22Rv1 (cell line): ENCODE results near the gene ARID5A.
"Not testable (repeated sequence)": the region's sequence is repeated elsewhere in the genome, so short reads cannot be mapped to it uniquely, and the experiment has no call there.

ENCODE experiments used
- H3K27ac ChIP-seq: fragments of 450-650 bp; 2 replicates; pipeline ENCODE4 v1.5.1; 2017
- ZFX ChIP-seq: fragments of 450-650 bp; IDR thresholded peaks from 2 replicates; pipeline ENCODE4 v1.6.1; 2017; ENCODE audit warnings: antibody characterized with exemption, borderline replicate concordance
- TF ChIP-seq, protein P1 (sequence below): fragments of 450-650 bp; IDR thresholded peaks from 2 replicates; pipeline ENCODE4 v1.5.1; 2017; ENCODE audit warnings: mild to moderate bottlenecking

ARID5A gene

DNA sequence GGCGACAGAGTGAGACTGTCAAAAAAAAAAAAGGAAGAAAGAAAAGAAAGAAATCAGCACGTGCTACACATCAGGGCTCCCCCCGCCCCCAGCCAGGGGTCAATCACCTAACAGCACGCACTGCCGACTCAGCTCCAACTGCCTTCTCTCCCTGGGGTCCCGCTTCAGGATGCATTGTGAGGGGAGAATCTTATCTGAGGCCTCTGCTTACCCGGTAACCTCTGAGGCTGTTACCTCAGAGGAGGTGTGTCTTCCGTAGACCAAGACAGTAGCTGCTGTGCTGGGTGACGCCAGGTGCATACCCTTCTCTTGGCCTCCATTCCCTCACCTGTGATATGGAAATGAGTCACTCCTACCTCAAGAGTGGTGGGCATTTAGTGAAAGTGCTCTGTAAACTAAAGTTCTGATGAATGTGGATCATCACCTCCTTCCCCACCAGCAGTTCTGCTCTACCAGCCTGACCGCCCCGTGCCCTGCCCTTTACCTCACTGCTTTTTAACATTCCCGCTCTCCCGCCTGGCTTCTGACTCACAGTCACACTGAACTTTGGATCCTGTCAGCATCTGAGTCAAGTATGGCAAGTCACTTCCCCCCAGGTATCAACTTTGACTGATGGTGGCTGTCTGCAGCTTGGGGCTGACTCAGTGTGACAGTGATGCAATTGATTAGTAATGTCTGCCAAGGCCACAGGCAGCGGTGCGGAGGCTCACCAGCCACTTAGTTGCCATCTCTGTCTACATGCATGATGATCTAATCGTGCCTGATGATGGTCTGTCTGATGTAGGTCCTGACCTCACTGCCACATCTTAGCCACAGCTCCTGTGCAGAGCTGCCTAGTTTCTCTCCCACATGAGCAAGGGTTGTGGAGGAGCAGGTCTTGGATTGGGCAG is 20.1 kb downstream of the ARID5A start:
- TF ChIP-seq, protein P1, sequence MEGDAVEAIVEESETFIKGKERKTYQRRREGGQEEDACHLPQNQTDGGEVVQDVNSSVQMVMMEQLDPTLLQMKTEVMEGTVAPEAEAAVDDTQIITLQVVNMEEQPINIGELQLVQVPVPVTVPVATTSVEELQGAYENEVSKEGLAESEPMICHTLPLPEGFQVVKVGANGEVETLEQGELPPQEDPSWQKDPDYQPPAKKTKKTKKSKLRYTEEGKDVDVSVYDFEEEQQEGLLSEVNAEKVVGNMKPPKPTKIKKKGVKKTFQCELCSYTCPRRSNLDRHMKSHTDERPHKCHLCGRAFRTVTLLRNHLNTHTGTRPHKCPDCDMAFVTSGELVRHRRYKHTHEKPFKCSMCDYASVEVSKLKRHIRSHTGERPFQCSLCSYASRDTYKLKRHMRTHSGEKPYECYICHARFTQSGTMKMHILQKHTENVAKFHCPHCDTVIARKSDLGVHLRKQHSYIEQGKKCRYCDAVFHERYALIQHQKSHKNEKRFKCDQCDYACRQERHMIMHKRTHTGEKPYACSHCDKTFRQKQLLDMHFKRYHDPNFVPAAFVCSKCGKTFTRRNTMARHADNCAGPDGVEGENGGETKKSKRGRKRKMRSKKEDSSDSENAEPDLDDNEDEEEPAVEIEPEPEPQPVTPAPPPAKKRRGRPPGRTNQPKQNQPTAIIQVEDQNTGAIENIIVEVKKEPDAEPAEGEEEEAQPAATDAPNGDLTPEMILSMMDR: no peak
- TF ChIP-seq ZFX: no peak
- no peak overlapping the region for H3K27ac ChIP-seq

DNA sequence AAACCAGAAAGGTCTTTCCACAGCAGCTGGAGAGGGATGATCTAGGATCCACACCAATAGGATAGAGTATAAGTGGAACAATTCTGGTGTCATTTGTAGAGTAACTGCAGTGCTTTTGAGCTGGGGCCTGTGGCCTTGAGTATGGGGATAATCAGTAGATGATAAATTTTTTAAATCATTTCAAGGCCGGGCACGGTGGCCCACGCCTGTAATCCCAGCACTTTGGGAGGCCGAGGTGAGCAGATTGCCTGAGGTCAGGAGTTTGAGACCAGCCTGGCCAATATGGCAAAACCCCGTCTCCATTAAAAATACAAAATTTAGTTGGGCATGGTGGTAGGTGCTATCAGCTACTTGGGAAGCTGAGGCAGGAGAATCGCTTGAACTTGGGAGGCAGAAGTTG is 20.9 kb downstream of the ARID5A start:
- H3K27ac ChIP-seq: not testable (repeated sequence)

DNA sequence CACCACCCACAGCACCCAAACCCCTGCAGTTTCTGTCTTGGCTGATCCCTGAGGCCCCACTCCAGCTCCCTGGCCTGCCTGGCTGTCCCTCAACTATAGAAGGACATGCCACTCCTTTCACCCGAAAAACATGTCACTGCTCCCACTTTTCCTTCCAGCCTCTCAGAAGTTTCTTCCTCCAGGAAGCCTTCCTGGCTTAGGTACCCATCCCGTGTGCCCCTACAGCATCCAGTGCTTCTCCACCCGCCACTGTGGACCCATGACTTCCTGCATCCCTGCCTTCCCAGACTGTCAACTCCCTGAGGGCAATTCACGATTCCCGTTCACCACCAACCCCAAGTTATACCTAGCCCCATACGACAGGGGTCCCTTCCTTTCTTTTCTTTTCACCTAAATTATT is 21.5 kb downstream of the ARID5A start:
- no peak overlapping the region for H3K27ac ChIP-seq
- no peak for TF ChIP-seq ZFX
- TF ChIP-seq, protein P1: no peak

DNA sequence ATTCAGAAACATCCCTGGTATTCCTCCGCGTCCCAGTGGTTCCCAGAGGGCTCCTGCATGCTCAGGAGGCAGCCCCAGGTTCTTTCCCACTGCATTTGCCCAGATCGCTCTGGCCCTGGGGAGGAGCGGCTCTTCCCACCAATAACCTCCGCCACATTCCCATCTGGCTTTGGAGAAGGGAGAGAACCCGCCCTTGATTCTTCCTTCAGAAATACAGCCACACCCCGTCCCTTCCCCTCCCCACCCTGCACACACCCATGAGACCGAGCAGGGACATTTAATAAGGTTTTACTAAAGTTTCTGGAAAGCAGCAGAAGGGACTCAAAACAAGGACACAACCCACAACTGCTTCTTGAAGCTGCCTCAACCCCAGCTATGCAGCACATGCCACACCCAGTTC is 21.9 kb downstream of the ARID5A start:
- no peak overlapping the region for H3K27ac ChIP-seq
- TF ChIP-seq ZFX: no peak

DNA sequence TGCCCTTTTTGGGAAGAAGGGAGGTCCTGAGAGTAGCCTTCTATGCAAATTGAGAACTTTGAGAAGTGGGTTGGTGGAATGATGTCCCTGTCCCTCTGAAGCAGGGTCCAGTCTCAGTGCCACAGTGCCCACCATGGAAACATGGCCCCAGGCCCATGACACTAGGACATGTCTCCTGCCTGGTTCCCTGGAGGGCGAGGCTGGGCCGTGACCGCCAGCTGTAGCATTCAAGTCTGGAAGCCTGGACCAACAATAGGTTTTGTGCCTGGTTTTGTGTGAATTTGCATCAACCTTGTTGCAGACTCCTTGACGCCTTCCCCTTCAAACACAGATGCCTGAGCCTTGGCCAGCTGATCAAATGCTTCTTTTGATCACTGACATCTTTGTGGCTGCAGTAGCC is 27.5 kb downstream of the ARID5A start:
- TF ChIP-seq, protein P1: no peak
- TF ChIP-seq ZFX: no peak
- no peak overlapping the region for H3K27ac ChIP-seq

DNA sequence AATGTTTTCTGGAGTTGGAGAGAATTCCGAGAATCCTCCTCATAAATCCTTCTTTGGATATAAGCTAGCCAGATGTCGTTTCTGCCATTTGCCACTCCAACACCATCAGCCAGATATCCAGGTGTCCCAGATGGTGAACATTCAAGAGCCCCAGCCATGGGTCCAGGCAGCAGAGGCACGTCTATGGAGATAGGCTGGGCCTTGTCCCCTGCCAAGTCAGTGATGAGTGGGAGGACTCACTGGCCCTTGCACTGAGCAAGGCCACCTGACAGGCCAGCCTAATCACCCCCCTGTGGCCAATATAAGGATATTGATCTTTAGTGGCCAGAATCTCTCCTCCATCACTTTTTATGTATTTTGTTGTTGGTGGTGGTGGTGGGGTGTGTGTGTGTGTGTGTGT is 28.0 kb downstream of the ARID5A start:
- no peak overlapping the region for H3K27ac ChIP-seq
- no peak for TF ChIP-seq ZFX
- TF ChIP-seq, protein P1: no peak

DNA sequence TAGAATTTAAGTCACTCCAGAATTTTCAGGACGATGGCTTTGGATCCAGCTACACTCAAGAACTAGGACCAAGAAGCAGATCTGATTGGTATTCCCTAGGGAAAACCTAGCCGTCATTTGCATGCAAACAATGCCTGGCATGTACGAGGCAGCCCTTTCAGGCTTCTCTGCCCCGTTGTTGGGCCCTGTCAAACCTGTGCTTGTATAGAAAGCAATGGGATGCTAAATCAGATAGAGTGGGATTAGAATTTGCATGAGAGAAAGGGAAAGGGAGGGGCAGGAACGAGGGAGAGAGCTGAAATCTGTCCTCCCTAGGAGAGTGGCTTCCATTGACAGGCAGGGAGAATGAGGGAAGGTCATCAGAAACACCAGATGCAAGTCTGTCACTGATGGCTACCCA is 28.6 kb downstream of the ARID5A start:
- H3K27ac ChIP-seq: no peak overlapping the region

DNA sequence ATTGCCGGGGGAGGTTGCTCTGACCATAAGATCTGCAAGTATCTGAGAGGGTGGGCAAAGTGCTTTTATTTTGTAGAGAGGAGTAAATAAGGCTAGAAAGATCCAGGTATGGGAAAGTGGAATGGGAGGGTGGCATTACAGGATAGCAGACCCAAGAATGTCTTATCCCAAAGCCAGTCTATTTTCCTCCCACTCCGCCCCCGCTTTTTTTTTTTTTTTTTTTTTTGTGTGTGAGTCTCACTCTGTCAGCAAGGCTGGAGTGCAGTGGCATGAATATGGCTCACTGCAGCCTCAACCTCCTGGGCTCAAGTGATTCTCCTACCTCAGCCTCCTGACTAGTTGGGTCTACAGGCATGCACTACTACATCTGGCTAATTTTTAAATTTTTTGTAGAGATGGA is 31.5 kb downstream of the ARID5A start:
- no peak overlapping the region for H3K27ac ChIP-seq
- TF ChIP-seq ZFX: no peak
- TF ChIP-seq, protein P1: no peak

More for the DNA sequence above, 28.6 kb downstream of the ARID5A start:
- TF ChIP-seq, protein P1: no peak
- TF ChIP-seq ZFX: no peak
